ENCODE data around the gene CRYBG1. TPM values are rescaled to one million over a fixed set of nuclear protein-coding genes. Genes with fewer than 3 reads are reported as not detected.

The CRYBG1 gene
- polyA plus RNA-seq, 1 donor (not counting 4 experiments of a cell fraction or from before 2014, with no cell fraction given) = 54.7 TPM

DNA sequence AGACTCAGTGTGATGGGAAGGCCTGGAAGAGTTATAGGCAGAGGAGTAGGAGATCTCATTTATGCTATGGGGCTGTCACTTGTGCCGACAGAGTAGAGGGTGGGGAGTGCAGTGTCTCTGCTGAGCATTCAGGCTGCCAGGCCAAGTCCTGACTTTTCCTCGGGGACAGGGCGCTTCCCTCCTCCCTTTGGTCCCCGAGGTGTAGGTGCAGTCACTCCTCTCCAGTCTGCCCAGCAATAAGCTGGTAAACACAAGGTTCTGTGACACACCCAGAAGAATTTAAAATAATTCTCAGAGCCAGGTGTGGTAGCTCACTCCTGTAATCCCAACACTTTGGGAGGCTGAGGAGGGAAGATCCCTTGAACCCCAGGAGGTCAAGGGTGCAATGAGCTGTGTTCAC is 109.4 kb downstream of the CRYBG1 start:
- H3K27me3 ChIP-seq (ENCODE audit: control insufficient read depth, extremely low read depth, insufficient read depth, low read length) = no peaks in the 10 kb centered on the region

DNA sequence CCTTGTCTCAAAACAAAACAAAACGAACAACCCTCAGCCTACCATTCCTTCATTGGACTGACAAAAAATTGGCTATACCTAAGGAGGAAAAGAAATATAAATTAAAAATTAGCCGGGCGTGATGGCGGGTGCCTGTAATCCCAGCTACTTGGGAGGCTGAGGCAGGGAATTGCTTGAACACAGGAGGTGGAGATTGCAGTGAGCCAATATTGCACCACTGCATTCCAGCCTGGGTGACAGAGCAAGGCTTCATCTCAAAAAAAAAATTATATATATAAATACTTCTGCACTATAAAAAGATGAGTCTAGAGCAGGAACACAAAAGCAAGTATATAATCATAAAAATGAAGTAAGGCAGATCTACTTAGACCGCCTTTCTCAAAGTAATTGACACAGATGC is 109.8 kb downstream of the CRYBG1 start:
- Histone ChIP-seq H3K27ac (ENCODE audit: control insufficient read depth, insufficient read depth, low read length) (no peak overlapping the region), H3K4me3 (ENCODE audit: control insufficient read depth in 2 of 3, extremely low read depth in 1 of 3, insufficient read depth in 2 of 3, low read depth in 1 of 3, low read length in 3 of 3) (no peak overlapping the region), H3K4me1 (ENCODE audit: control insufficient read depth, extremely low read depth, insufficient read depth, low read length) (peaks cover 15% of the 10 kb centered on the region), H2AFZ (ENCODE audit: control insufficient read depth, low read length) (no peak overlapping the region), H3K9ac (ENCODE audit: control insufficient read depth, extremely low read depth, insufficient read depth, low read length) (no peak overlapping the region), H3K79me2 (ENCODE audit: control insufficient read depth, insufficient read depth, low read length) (peaks cover 2% of the 10 kb centered on the region), H4K20me1 (ENCODE audit: control insufficient read depth, extremely low read depth, insufficient read depth, low read length) (no peaks in the 10 kb centered on the region), H3K36me3 (ENCODE audit: control insufficient read depth in 2 of 2, extremely low read depth in 1 of 2, insufficient read depth in 2 of 2, low read length in 2 of 2) (no peaks in the 10 kb centered on the region), H3K27me3 (ENCODE audit: control insufficient read depth, extremely low read depth, insufficient read depth, low read length) (no peaks in the 10 kb centered on the region), H3K4me2 (ENCODE audit: control insufficient read depth, extremely low read depth, insufficient read depth, low read depth, low read length) (no peak overlapping the region), H3K9me1 (ENCODE audit: control insufficient read depth, extremely low read depth, insufficient read depth, low read length) (no peaks in the 10 kb centered on the region), H3K9me3 (ENCODE audit: control insufficient read depth, low read depth, low read length) (no peaks in the 10 kb centered on the region)
- no peak for TF ChIP-seq CTCF (optimal IDR thresholded peaks at IDR 0.05 in 1 of 3, IDR thresholded peaks at IDR 0.05 in 1 of 3, conservative IDR thresholded peaks at IDR 0.05 in 1 of 3; ENCODE audit: extremely low read depth in 1 of 3, insufficient read depth in 2 of 3, low read length in 3 of 3)
- TF ChIP-seq EZH2 (IDR thresholded peaks at IDR 0.05; ENCODE audit: low read length) = no peak
- no peak for FAIRE-seq
- DNase-seq (ENCODE audit: low read depth, low spot score) = no peak
- dilution Hi-C loops (cut with MboI; ENCODE audit: extremely low pct_ligation_motif_present, low sequenced_read_pairs) = no loop called here

More for the DNA sequence above, 109.4 kb downstream of the CRYBG1 start:
- FAIRE-seq (no peak), DNase-seq (ENCODE audit: low read depth, low spot score) (no peak)
- Histone ChIP-seq H3K4me3 (ENCODE audit: control insufficient read depth in 2 of 3, extremely low read depth in 1 of 3, insufficient read depth in 2 of 3, low read depth in 1 of 3, low read length in 3 of 3) (no peak overlapping the region), H2AFZ (ENCODE audit: control insufficient read depth, low read length) (no peak overlapping the region), H3K4me2 (ENCODE audit: control insufficient read depth, extremely low read depth, insufficient read depth, low read depth, low read length) (no peak overlapping the region), H3K9me1 (ENCODE audit: control insufficient read depth, extremely low read depth, insufficient read depth, low read length) (no peaks in the 10 kb centered on the region), H3K27ac (ENCODE audit: control insufficient read depth, insufficient read depth, low read length) (no peak overlapping the region), H3K4me1 (ENCODE audit: control insufficient read depth, extremely low read depth, insufficient read depth, low read length) (peaks cover 12% of the 10 kb centered on the region), H3K9me3 (ENCODE audit: control insufficient read depth, low read depth, low read length) (no peaks in the 10 kb centered on the region), H3K9ac (ENCODE audit: control insufficient read depth, extremely low read depth, insufficient read depth, low read length) (no peak overlapping the region), H3K79me2 (ENCODE audit: control insufficient read depth, insufficient read depth, low read length) (peaks cover 2% of the 10 kb centered on the region), H3K36me3 (ENCODE audit: control insufficient read depth in 2 of 2, extremely low read depth in 1 of 2, insufficient read depth in 2 of 2, low read length in 2 of 2) (no peaks in the 10 kb centered on the region), H4K20me1 (ENCODE audit: control insufficient read depth, extremely low read depth, insufficient read depth, low read length) (no peaks in the 10 kb centered on the region)
- dilution Hi-C loops (cut with MboI; ENCODE audit: extremely low pct_ligation_motif_present, low sequenced_read_pairs) = no loop called here
- no peak for TF ChIP-seq CTCF (optimal IDR thresholded peaks at IDR 0.05 in 1 of 3, IDR thresholded peaks at IDR 0.05 in 1 of 3, conservative IDR thresholded peaks at IDR 0.05 in 1 of 3; ENCODE audit: extremely low read depth in 1 of 3, insufficient read depth in 2 of 3, low read length in 3 of 3)
- TF ChIP-seq EZH2 (IDR thresholded peaks at IDR 0.05; ENCODE audit: low read length) = no peak
